GM21737 (cell line): ENCODE data around the gene HDGF.

Experiments used
- ATAC-seq: cut with Tn5 transposase; IDR thresholded peaks from one replicate; pipeline ENCODE4 v1.9.1; 2021; ENCODE audit warnings: mild to moderate bottlenecking, moderate library complexity; ENCODE audit not compliant: unreplicated experiment

HDGF gene

GRCh38 chr1:156703336-156703735 lies 48.1 kb downstream of the HDGF start:
- ATAC-seq, result no peak

GRCh38 chr1:156700736-156701531 lies 50.5 kb downstream of the HDGF start:
- ATAC-seq, result no peak

GRCh38 chr1:156698995-156699394 lies 52.5 kb downstream of the HDGF start:
- no peak for ATAC-seq

GRCh38 chr1:156697481-156697880 lies 54.0 kb downstream of the HDGF start:
- ATAC-seq, result no peak

- no peak for ATAC-seq
These were observed 54.7 kb downstream of the HDGF start for GRCh38 chr1:156696755-156697154.

- no peak for ATAC-seq
These were observed 56.8 kb downstream of the HDGF start for GRCh38 chr1:156694690-156694962.

- no peak for ATAC-seq
These were observed 57.4 kb downstream of the HDGF start for GRCh38 chr1:156693848-156694689.

GRCh38 chr1:156692925-156693847 lies 58.3 kb downstream of the HDGF start:
- no peak for ATAC-seq

GRCh38 chr1:156692441-156692924 lies 59.0 kb downstream of the HDGF start:
- ATAC-seq, result no peak
